HEK293T (cell line): Measurements from ENCODE around the gene SLC43A1.

ENCODE experiments used
- CTCF ChIA-PET: fragments of 350-600 bp; formaldehyde crosslinking; extraction: SDS; loops from one replicate; lab custom pipeline; 2021; ENCODE audit warnings: antibody characterized with exemption, inconsistent platforms; lab: Yijun Ruan, JAX
- POLR2A ChIA-PET: fragments of 350-600 bp; formaldehyde crosslinking; extraction: SDS; loops from one replicate; lab custom pipeline; 2020; ENCODE audit warnings: antibody characterized with exemption, inconsistent platforms; lab: Yijun Ruan, JAX
- DNase-seq: peaks from one replicate; pipeline ENCODE4 v3.0.0; 2012; ENCODE audit warnings: mixed read lengths; ENCODE audit errors: extremely low spot score
- ARNT ChIP-seq: fragments of 450-650 bp; IDR thresholded peaks from 2 replicates; pipeline ENCODE4 v1.6.1; 2017; ENCODE audit warnings: mild to moderate bottlenecking
- BHLHE40 ChIP-seq: fragments of 450-650 bp; IDR thresholded peaks from 2 replicates; pipeline ENCODE4 v1.6.1; 2016; ENCODE audit warnings: mild to moderate bottlenecking, moderate library complexity, borderline replicate concordance
- CTBP1 ChIP-seq: fragments of 450-650 bp; IDR thresholded peaks from 2 replicates; pipeline ENCODE4 v1.6.1; 2016; ENCODE audit warnings: borderline replicate concordance
- ELF4 ChIP-seq: fragments of 450-650 bp; IDR thresholded peaks from 2 replicates; pipeline ENCODE4 v1.6.1; 2017; ENCODE audit warnings: antibody characterized with exemption
- FOXA1 ChIP-seq: fragments of 450-650 bp; IDR thresholded peaks from 2 replicates; pipeline ENCODE4 v1.6.1; 2016; ENCODE audit warnings: mild to moderate bottlenecking
- FOXK2 ChIP-seq: fragments of 450-650 bp; IDR thresholded peaks from 2 replicates; pipeline ENCODE4 v1.6.1; 2016; ENCODE audit warnings: mild to moderate bottlenecking
- FOXM1 ChIP-seq: fragments of 450-650 bp; IDR thresholded peaks from 2 replicates; pipeline ENCODE4 v1.6.1; 2017; ENCODE audit warnings: mild to moderate bottlenecking, borderline replicate concordance
- HDGF ChIP-seq: fragments of 450-650 bp; IDR thresholded peaks from 2 replicates; pipeline ENCODE4 v1.6.1; 2017; ENCODE audit warnings: antibody characterized with exemption, borderline replicate concordance
- L3MBTL2 ChIP-seq: fragments of 450-650 bp; conservative IDR thresholded peaks from 2 replicates; pipeline ENCODE4 v1.6.1; 2016; ENCODE audit warnings: mild to moderate bottlenecking
- LEF1 ChIP-seq: fragments of 450-650 bp; IDR thresholded peaks from 2 replicates; pipeline ENCODE4 v1.6.1; 2017; ENCODE audit warnings: mild to moderate bottlenecking, borderline replicate concordance
- NFRKB ChIP-seq: fragments of 450-650 bp; IDR thresholded peaks from 2 replicates; pipeline ENCODE4 v1.6.1; 2016; ENCODE audit warnings: mild to moderate bottlenecking, moderate library complexity
- SP1 ChIP-seq: fragments of 450-650 bp; IDR thresholded peaks from 2 replicates; pipeline ENCODE4 v1.6.1; 2017
- SUZ12 ChIP-seq: fragments of 450-650 bp; IDR thresholded peaks from 2 replicates; pipeline ENCODE4 v1.6.1; 2016; ENCODE audit warnings: mild to moderate bottlenecking
- TARDBP ChIP-seq: fragments of 450-650 bp; IDR thresholded peaks from 2 replicates; pipeline ENCODE4 v1.6.1; 2016
- ZNF384 ChIP-seq: fragments of 450-650 bp; IDR thresholded peaks from 2 replicates; pipeline ENCODE4 v1.6.1; 2016
- TF ChIP-seq, protein P1 (sequence below): fragments of 450-650 bp; IDR thresholded peaks from 2 replicates; pipeline ENCODE4 v1.6.1; 2016

SLC43A1 gene

GRCh38 chr11:57476757-57477506 lies 38.6 kb downstream of the SLC43A1 start:
- DNase-seq, result no peak
- TF ChIP-seq ELF4 (no peak), HDGF (no peak), CTBP1 (no peak), LEF1 (no peak), BHLHE40 (no peak), FOXM1 (no peak), FOXK2 (no peak), ARNT (no peak), NFRKB (no peak), SUZ12 (no peak), TARDBP (no peak), SP1 (no peak), ZNF384 (no peak)
- TF ChIP-seq, protein P1, sequence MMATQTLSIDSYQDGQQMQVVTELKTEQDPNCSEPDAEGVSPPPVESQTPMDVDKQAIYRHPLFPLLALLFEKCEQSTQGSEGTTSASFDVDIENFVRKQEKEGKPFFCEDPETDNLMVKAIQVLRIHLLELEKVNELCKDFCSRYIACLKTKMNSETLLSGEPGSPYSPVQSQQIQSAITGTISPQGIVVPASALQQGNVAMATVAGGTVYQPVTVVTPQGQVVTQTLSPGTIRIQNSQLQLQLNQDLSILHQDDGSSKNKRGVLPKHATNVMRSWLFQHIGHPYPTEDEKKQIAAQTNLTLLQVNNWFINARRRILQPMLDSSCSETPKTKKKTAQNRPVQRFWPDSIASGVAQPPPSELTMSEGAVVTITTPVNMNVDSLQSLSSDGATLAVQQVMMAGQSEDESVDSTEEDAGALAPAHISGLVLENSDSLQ, result no peak
- ChIA-PET CTCF (no interaction called here), POLR2A (no interaction called here)

- ChIA-PET CTCF (no interaction called here), POLR2A (no interaction called here)
- TF ChIP-seq LEF1, result no peak
- no peak for TF ChIP-seq CTBP1
- TF ChIP-seq ZNF384, result no peak
- TF ChIP-seq L3MBTL2, result no peak
- no peak for TF ChIP-seq FOXM1
- TF ChIP-seq FOXK2, result no peak
- TF ChIP-seq SUZ12, result no peak
- TF ChIP-seq NFRKB, result no peak
- TF ChIP-seq, protein P1, result no peak
- no peak for TF ChIP-seq BHLHE40
- TF ChIP-seq SP1, result no peak
- TF ChIP-seq ARNT, result no peak
- no peak for TF ChIP-seq FOXA1
- no peak for TF ChIP-seq ELF4
- no peak for TF ChIP-seq TARDBP
- DNase-seq, result no peak
Measured at GRCh38 chr11:57476047-57476756, 39.3 kb downstream of the SLC43A1 start.

GRCh38 chr11:57475671-57476046 lies 39.8 kb downstream of the SLC43A1 start:
- no peak for DNase-seq
- ChIA-PET CTCF (no interaction called here), POLR2A (no interaction called here)
- TF ChIP-seq NFRKB, result no peak
- TF ChIP-seq, protein P1, result no peak
- no peak for TF ChIP-seq L3MBTL2

GRCh38 chr11:57475191-57475590 lies 40.3 kb downstream of the SLC43A1 start:
- ChIA-PET CTCF (no interaction called here), POLR2A (no interaction called here)
- DNase-seq, result no peak

GRCh38 chr11:57474803-57475115 lies 40.7 kb downstream of the SLC43A1 start:
- CTCF ChIA-PET, result interaction anchor here (0.6 kb wide), 1 partner anchor 17 kb away, joined by 3 read pairs; no protein-coding TSS in a partner anchor
- DNase-seq, result no peak
- TF ChIP-seq HDGF, result no peak
- TF ChIP-seq TARDBP, result no peak
- TF ChIP-seq ARNT, result no peak
- TF ChIP-seq FOXA1, result no peak
- TF ChIP-seq, protein P1, result no peak
- no peak for TF ChIP-seq FOXK2
- TF ChIP-seq LEF1, result no peak
- TF ChIP-seq BHLHE40, result no peak
- TF ChIP-seq L3MBTL2, result no peak
- no peak for TF ChIP-seq ELF4
- TF ChIP-seq CTBP1, result no peak
- no peak for TF ChIP-seq SUZ12
- POLR2A ChIA-PET, result interaction anchor here (0.9 kb wide), 1 partner anchor 139 kb away, joined by 3 read pairs; the partner anchor contains the start of gene SSRP1

More at GRCh38 chr11:57475191-57475590, 40.3 kb downstream of the SLC43A1 start:
- TF ChIP-seq FOXA1, result no peak
- TF ChIP-seq L3MBTL2, result no peak
- no peak for TF ChIP-seq BHLHE40
